Sigmoid colon (tissue), 7 donors: ENCODE data around the gene ERI3. TPM values are rescaled to one million over a fixed set of nuclear protein-coding genes. Genes with fewer than 3 reads are reported as not detected.

Experiments
- DNase-seq: peaks from one replicate; pipeline ENCODE4 v3.0.0-alpha.2; 2019
- H3K27ac ChIP-seq, 4 donors: fragments of 200-600 bp; sonication (generic); one replicate each; pipeline ENCODE4 v1.5.1; 2016 to 2019; ENCODE audit warnings: mild to moderate bottlenecking in 1 of 4
- H3K27me3 ChIP-seq, 3 donors: fragments of 200-600 bp; sonication (generic); one replicate each; pipeline ENCODE4 v1.5.1; 2019; ENCODE audit warnings: mild to moderate bottlenecking in 1 of 3
- H3K36me3 ChIP-seq, 4 donors: fragments of 200-600 bp; sonication (generic); one replicate each; pipeline ENCODE4 v1.5.1; 2016 to 2019
- H3K4me1 ChIP-seq, 4 donors: fragments of 200-600 bp; sonication (generic); one replicate each; pipeline ENCODE4 v1.5.1; 2017 to 2019
- H3K4me3 ChIP-seq, 4 donors: fragments of 200-600 bp; sonication (generic); one replicate each; pipeline ENCODE4 v1.5.1; 2017 to 2019; ENCODE audit warnings: mild to moderate bottlenecking in 2 of 4, moderate library complexity in 1 of 4
- H3K9me3 ChIP-seq, 4 donors: fragments of 200-600 bp in 3 of 4; sonication (generic) in 3 of 4; one replicate each; pipeline versions ENCODE4 v1.5.1 to v1.6.1; 2013 to 2019
- EP300 ChIP-seq, 4 donors: sonication (generic); formaldehyde crosslinking; IDR thresholded peaks; one replicate each; pipeline ENCODE4 v1.6.1; 2017; ENCODE audit warnings: antibody characterized with exemption in 4 of 4
- POLR2A ChIP-seq, 2 donors: fragments of 450-650 bp; IDR thresholded peaks; one replicate each; pipeline ENCODE4 v1.6.1; 2016; ENCODE audit warnings: antibody characterized with exemption in 2 of 2, mild to moderate bottlenecking in 2 of 2, moderate library complexity in 2 of 2
- POLR2AphosphoS5 ChIP-seq, 4 donors: sonication (generic); formaldehyde crosslinking; IDR thresholded peaks; one replicate each; pipeline ENCODE4 v1.6.1; 2017; ENCODE audit warnings: antibody characterized with exemption in 4 of 4
- whole genome bisulfite sequencing, 2 donors: extraction: QIAGEN DNeasy Blood & Tissue Kit; methylation state at CpG; one replicate each; pipeline ENCODE4 v1.1.7; 2013; 5-methylcytosine and 5-hydroxymethylcytosine counted together
- intact Hi-C: fragments of 100-400 bp; cut with DNase I; formaldehyde crosslinking; loops from one replicate; pipeline ENCODE4 v1.15.1; 2023
- polyA plus RNA-seq, 3 donors: library from polyadenylated mRNA; stranded (reverse); fragments of 200-250 nt; gene quantifications; one replicate each; pipeline ENCODE4 v1.2.3, GENCODE V29; 2013
- total RNA-seq, 4 donors: library from RNA; depleted of rRNA; stranded (reverse); fragments of >200 nt; gene quantifications; one replicate each; pipeline ENCODE4 v1.1.0, GENCODE V29; 2016
- TF ChIP-seq, protein P1 (sequence below), 4 experiments: fragments of 450-650 bp in 3 of 4; fragments of 200-600 bp in 1 of 4; IDR thresholded peaks; one replicate each; pipeline ENCODE4 v1.5.1; 2016 to 2019; ENCODE audit warnings: antibody characterized with exemption in 4 of 4, mild to moderate bottlenecking in 3 of 4, moderate library complexity in 2 of 4
- donor health status: healthy with polysubstance abuse.
- donor health status: Bipolar disorder and iron deficiency.
- donor health status: healthy.

Gene ERI3
- total and polyA plus RNA-seq, 7 donors = 25.6 to 88.3 (median 40.3) TPM

DNA sequence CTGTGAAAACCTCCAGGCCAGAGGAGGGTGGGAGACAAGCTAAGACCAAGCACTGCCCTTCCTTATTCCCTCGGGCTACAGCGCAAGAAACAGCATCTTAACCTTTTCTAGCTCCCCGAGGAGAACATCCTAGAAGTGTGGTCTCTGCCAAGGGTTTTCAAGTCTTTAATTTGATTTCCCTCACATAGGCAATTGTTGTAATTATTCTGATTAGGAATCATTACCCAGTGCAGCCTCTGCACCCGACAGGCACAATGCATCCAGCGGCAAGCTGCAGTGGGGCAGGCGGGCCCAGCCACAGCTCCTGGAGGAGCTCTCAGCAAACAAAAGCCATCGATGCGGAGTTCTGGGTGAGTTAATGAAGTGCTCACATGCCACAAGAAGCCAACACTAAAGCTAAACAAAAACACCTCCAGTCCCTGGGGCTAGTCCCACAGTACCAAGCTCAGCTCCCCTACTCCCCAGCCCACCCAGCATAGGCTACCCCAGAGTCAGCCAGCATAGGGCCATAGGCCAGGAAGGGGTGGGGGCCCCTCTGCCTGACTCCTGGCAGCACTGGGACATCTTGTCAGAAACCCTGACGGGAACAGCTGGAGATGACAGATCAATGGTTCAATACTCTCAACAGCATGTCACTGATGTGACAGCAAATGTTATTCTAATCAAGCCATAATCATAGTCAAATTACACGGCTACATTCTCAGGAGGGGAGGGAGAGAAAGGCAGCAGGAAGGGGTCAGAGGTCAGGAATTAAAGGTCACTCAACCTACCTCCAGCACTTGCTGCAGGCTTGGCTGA is 42.5 kb downstream of the ERI3 start:
- 93 to 94% methylated on average over 10 of the region's 10 CpGs for WGBS, 2 donors
- Histone ChIP-seq H3K4me3 (no peak overlapping the region), H3K27me3 (no peaks in the 10 kb centered on the region), H3K9me3 (no peaks in the 10 kb centered on the region), H3K36me3 (peaks cover 6 to 89% (median 33%) of the 10 kb centered on the region in 4 donors), H3K27ac (no peak overlapping the region), H3K4me1 (no peaks in the 10 kb centered on the region)
- intact Hi-C loops = loop anchor here (10.0 kb wide), 1 partner anchor 282 kb away; no protein-coding TSS in a partner anchor
- TF ChIP-seq POLR2AphosphoS5 (IDR thresholded peaks at IDR 0.05) = no peak
- TF ChIP-seq POLR2A (IDR thresholded peaks at IDR 0.05) = no peak
- TF ChIP-seq EP300 (IDR thresholded peaks at IDR 0.05) = no peak
- TF ChIP-seq, protein P1, sequence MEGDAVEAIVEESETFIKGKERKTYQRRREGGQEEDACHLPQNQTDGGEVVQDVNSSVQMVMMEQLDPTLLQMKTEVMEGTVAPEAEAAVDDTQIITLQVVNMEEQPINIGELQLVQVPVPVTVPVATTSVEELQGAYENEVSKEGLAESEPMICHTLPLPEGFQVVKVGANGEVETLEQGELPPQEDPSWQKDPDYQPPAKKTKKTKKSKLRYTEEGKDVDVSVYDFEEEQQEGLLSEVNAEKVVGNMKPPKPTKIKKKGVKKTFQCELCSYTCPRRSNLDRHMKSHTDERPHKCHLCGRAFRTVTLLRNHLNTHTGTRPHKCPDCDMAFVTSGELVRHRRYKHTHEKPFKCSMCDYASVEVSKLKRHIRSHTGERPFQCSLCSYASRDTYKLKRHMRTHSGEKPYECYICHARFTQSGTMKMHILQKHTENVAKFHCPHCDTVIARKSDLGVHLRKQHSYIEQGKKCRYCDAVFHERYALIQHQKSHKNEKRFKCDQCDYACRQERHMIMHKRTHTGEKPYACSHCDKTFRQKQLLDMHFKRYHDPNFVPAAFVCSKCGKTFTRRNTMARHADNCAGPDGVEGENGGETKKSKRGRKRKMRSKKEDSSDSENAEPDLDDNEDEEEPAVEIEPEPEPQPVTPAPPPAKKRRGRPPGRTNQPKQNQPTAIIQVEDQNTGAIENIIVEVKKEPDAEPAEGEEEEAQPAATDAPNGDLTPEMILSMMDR (IDR thresholded peaks at IDR 0.05) = no peak
- DNase-seq = no peak

DNA sequence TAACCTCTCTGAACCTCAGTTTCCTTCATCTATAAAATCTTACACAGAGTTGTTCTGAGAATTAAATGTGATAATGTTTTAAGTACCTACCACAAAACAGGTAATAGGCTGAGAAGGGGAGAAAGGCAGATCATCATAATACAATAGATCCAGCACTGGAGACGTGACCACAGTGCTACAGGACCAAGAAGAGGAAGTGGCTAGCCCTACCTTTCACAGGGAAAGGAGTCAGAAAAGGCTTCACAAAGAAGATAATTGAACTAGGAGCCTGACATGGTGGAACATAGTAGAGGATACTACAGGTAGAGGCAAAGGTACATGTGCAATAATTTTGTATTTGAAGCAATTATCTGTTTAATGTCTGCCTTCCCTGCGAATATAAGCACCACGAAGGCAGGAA is 45.1 kb downstream of the ERI3 start:
- Histone ChIP-seq H3K9me3 (no peaks in the 10 kb centered on the region), H3K27ac (no peak overlapping the region), H3K36me3 (peaks cover 16 to 90% (median 40%) of the 10 kb centered on the region in 4 donors), H3K27me3 (no peaks in the 10 kb centered on the region), H3K4me3 (no peak overlapping the region), H3K4me1 (no peaks in the 10 kb centered on the region)
- DNase-seq = no peak
- TF ChIP-seq POLR2AphosphoS5 (IDR thresholded peaks at IDR 0.05) (no peak), POLR2A (IDR thresholded peaks at IDR 0.05) (no peak), EP300 (IDR thresholded peaks at IDR 0.05) (no peak)
- TF ChIP-seq, protein P1 (IDR thresholded peaks at IDR 0.05) = no peak
- intact Hi-C loops = loop anchor here (10.0 kb wide), 1 partner anchor 285 kb away; no protein-coding TSS in a partner anchor
- WGBS, 2 donors = 90 to 95% methylated on average over 3 of the region's 3 CpGs

DNA sequence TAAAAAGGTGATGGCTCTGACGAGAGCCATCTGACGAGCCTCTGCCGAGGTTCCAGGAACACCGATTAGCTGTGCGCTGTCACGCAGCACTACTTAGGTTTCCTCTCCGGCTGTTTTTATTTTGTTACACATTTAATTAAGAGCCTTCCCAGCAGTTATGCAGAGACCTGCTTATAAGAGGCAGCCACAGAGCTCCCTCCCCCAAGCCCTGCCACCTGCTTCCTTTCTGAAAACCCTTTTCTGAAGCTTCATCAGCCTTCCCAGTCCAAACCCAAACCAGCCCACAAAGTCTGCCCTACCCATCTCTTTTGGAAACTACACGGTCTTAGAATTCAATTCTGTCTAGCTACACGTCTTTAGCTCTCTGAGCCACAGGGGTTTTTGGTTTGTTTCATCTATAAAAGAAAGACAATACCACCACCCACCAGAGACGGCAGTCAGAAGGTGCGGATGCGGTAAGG is 49.1 kb downstream of the ERI3 start:
- 53 to 83% methylated on average over 12 of the region's 12 CpGs for WGBS, 2 donors
- TF ChIP-seq EP300 (IDR thresholded peaks at IDR 0.05) (no peak), POLR2A (IDR thresholded peaks at IDR 0.05) (no peak), POLR2AphosphoS5 (IDR thresholded peaks at IDR 0.05) (no peak)
- TF ChIP-seq, protein P1 (IDR thresholded peaks at IDR 0.05) = no peak
- Histone ChIP-seq H3K9me3 (no peaks in the 10 kb centered on the region), H3K36me3 (peaks cover 20 to 86% (median 28%) of the 10 kb centered on the region in 4 donors), H3K27me3 (no peaks in the 10 kb centered on the region), H3K4me1 (no peaks in the 10 kb centered on the region), H3K27ac (no peak overlapping the region), H3K4me3 (no peak overlapping the region)
- DNase-seq = no peak
- intact Hi-C loops = no loop called here

DNA sequence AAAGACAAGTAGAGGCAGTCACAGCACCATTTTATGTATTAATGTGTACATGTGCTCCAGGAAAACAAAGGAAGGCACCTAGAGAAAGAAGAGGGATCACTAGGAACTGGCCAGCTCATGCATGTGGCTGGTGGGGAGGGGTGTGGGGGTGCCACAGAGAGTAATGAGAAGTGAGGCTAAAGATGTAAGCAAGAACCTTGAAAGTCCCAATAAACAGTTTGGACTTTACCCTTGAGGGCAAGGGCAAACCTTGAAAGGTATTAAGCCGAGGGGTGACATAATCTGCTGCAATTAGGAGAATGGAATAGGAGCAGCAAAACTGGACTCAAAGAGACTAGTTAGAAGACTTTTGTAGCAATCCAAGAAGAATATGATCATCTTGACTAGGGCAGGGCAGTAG is 51.5 kb downstream of the ERI3 start:
- TF ChIP-seq, protein P1 (IDR thresholded peaks at IDR 0.05) = no peak
- no peak for TF ChIP-seq EP300 (IDR thresholded peaks at IDR 0.05)
- no peak for TF ChIP-seq POLR2AphosphoS5 (IDR thresholded peaks at IDR 0.05)
- TF ChIP-seq POLR2A (IDR thresholded peaks at IDR 0.05) = no peak
- no peak overlapping the region for H3K27ac ChIP-seq
- H3K4me1 ChIP-seq = no peaks in the 10 kb centered on the region
- no peak overlapping the region for H3K4me3 ChIP-seq
- intact Hi-C loops = no loop called here
- no peaks in the 10 kb centered on the region for H3K9me3 ChIP-seq
- no peak for DNase-seq
- H3K36me3 ChIP-seq = peaks cover 20 to 74% (median 26%) of the 10 kb centered on the region in 4 donors
- 41 to 87% methylated on average over 1 of the region's 1 CpG for WGBS, 2 donors
- no peaks in the 10 kb centered on the region for H3K27me3 ChIP-seq
